ENCODE measurements around the gene DHRS11.

DNA sequence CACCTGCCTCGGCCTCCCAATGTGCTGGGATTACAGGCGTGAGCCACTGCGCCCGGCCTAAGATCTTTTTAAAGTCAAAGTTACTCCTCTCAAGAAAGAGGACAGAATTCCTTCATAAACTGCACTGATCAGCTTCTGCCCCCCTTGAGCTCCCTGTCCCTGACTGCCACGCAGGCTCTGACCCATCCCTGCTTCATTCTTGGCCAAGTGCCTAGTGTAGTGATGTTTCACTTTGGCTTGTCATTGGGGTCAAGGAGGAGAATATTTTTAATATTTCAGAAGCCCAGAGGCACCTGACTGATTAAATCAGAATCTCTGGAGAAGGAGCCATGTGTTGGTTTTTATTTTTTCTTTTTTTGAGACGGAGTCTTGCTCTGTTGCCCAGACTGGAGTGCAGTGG is 18.8 kb downstream of the DHRS11 start:
- TF ChIP-seq, protein P1, sequence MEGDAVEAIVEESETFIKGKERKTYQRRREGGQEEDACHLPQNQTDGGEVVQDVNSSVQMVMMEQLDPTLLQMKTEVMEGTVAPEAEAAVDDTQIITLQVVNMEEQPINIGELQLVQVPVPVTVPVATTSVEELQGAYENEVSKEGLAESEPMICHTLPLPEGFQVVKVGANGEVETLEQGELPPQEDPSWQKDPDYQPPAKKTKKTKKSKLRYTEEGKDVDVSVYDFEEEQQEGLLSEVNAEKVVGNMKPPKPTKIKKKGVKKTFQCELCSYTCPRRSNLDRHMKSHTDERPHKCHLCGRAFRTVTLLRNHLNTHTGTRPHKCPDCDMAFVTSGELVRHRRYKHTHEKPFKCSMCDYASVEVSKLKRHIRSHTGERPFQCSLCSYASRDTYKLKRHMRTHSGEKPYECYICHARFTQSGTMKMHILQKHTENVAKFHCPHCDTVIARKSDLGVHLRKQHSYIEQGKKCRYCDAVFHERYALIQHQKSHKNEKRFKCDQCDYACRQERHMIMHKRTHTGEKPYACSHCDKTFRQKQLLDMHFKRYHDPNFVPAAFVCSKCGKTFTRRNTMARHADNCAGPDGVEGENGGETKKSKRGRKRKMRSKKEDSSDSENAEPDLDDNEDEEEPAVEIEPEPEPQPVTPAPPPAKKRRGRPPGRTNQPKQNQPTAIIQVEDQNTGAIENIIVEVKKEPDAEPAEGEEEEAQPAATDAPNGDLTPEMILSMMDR (IDR thresholded peaks at IDR 0.05): no peak
- TF ChIP-seq POLR2A (IDR thresholded peaks at IDR 0.05): no peak
